GM12892 (cell line): ENCODE measurements around the gene SSBP4.

Source experiments
- POLR2A ChIP-seq: IDR thresholded peaks from 2 replicates; pipeline ENCODE4 v1.6.1; 2011; ENCODE audit warnings: low read depth, low read length, control low read depth
- POLR2AphosphoS5 ChIP-seq: IDR thresholded peaks from 2 replicates; pipeline ENCODE4 v1.6.1; 2011; ENCODE audit warnings: low read depth, low read length, control low read depth

DNA sequence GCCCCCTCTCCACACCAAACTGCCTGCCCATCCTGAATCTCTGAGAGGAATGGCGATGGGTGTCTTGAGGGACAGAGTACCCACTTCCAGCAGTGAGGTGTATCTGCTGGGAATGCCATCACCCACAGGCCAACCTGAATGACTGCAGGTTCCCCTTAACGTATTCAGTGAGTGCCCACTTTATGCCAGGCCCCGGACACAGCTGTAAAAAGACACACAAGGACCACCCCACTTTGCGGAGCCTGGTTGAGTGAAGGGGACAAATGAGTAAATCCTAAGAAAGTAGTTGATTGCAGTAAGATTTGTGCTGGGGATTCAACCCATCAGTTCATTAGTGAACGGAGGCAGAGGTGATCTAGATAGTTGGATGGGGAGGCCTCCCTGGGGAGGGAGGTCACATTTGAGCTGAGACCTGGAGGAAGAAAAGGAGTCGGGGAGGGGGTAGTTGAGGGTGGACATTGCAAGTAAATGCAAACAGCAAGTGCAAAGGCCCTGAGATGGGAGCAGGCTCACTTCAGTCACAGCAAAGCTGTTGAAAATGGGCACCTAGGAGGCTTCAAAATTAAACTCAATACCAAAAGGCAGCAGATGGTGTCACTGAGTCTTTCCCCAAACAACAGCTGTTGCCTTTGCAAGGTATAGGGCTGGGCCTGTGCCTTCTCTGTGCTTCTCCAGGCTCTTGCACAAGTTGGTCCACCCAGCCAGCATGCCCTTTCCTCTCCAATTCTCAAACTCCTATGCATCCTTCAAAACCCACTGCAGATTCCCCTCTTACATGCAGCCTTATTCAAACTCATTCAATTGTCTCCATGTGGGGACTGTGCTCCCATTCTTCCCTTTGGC lies 28.9 kb upstream of the SSBP4 start:
- TF ChIP-seq POLR2A (no peak), POLR2AphosphoS5 (no peak)
